HG03039 (cell line): ENCODE data around the gene KCNMA1.

ENCODE experiments used
- ATAC-seq: cut with Tn5 transposase; IDR thresholded peaks from one replicate; pipeline ENCODE4 v1.9.1; 2021; ENCODE audit warnings: mild to moderate bottlenecking, moderate library complexity; ENCODE audit not compliant: unreplicated experiment

The KCNMA1 gene

DNA sequence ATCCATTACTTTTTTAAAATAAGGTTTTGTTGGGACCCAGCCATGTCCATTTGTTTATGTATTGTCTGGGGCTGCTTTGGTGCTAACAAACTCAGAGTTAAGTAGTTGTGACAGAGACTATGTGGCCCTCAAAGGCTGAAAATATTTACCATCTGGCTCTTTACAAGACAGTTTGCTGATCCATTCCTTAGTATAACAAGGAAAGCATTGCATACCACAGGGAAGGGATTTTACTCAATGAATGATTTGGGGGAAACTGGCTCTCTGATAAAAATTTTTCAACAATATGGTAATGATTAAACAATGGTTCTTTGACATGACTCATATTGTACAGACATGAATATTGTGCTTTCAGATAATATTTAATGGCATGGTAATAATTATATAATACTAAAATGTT is 738.1 kb downstream of the KCNMA1 start:
- ATAC-seq = no peak

DNA sequence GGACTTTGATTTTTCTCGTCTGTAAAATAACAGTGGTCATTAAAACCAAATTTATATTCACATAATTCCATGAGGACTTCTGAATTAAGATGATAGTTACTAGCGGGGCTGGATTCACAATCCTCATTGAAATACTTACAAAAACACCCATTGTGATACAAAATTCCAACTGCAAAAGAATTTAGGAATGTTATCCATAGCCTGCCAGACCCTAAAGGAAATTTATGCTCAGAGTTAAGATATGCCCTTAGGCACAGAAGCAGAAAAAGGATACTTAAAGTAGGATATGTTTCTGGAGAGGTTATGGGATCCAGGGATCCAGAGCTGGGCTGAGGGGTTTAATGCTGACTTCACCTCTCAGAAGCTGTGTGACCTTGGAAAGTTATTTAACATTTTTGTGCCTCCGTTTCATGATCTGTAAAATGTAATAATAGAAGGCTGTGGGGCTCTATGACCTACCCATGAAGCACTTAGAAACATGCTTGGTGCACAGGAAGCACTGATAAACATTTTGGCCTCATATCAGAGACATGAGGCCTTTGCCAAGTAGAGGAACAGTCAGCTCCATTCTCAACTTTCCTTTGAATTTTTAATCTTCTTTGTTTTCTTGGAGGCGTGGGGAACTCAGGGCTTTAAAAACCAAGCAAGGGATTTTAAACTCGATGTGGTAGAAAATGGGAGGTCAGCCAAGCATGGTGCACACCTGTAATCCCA is 744.7 kb downstream of the KCNMA1 start:
- ATAC-seq = no peak

DNA sequence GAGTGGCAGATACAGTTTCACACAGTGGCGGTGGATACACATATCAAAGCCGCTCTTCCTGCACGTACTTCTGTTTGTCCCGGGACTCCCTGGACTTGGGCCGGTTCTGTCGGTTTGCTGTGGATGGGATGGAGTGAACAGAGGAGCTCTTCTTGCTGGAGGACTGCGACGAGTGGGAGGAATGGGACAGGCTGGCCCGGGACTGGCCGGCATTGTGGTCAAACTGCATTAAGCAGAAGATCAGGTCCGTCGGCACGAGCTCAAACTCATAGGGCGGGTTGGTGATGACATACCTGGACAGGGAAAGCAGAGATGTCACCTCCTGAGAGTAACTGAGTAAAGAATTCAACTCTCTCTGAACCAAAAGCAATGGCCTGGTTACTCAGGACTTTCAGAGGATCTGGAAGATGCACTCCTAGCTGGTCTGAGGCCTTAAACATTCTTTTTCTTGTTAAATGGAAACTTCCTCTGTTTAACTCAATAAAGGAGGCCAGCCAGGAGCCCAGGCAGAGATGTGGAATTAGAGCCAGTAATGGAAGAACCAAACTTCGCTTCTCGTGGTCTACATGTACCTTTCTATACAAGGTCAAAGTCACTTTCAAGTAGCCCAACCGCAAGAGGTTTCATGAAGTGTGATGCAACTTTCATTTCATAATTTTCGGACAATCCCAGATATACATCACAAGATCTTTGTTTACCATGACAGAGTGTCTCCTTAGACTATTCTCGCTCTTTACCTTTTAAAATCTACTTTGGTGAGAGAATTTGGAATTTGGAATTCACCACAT is 750.2 kb downstream of the KCNMA1 start:
- ATAC-seq = no peak

DNA sequence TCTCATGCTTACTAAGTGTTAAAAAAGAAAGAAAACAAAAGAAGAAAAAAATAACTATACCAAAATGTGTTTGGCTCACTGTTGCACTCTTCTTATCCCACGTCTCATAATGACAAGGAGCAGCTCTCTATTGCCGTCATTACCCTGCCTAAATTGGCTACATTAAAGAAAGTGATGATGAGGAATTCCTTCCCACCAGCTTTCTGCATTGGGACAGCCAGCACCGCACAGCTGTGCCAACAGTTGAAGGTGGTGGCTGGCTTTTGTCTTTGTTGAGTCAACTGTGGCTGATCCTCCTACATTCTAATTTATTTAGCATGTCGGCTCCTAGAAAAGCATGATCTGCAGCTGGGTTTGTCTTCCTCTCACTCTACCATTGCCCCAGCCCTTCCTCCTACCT is 751.8 kb downstream of the KCNMA1 start:
- ATAC-seq = no peak

DNA sequence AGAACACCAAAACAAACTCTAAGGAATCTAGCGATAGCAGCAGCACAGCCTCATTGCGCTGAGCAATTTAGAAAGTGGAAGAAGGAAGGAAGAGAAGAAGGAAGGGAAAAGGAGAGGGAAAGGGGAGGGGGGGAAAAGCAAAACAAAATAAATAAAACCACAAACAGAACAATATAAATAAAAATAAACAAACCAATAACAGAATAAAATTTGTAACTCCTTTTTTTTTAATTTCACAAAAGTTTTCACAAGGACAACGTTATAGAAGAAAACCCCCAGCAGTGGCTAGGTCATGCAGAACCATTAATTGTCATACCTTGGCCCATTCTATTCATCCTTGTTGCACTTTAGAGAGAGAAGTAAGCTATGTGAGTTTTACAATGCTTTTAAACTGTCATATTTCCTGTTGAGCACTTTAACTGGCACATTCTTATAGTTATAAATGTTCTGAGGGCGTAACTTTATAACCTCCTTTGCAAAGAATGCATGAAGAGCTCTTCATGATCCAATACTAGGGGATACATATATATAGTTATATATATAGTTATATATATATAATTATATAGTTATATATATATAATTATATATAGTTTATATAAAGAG is 752.8 kb downstream of the KCNMA1 start:
- no peak for ATAC-seq

DNA sequence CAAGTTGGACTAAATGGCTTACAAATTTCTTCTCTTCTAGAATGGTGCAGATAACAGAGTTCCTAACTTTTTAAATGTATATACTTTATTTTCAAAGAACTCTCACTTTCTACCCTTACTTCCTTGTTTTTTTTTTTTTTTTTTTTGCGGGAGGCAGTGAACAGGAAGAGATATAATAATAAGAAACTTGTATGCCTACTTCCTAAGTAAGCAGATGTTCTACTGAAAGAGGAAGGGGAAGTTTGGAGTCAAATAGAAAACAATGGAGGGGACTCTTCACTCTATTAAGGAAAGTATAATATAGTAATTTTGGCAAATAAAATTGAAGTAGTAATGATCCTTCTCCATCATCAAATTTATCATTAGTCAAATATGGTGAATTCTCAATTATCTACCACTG is 754.0 kb downstream of the KCNMA1 start:
- no peak for ATAC-seq

DNA sequence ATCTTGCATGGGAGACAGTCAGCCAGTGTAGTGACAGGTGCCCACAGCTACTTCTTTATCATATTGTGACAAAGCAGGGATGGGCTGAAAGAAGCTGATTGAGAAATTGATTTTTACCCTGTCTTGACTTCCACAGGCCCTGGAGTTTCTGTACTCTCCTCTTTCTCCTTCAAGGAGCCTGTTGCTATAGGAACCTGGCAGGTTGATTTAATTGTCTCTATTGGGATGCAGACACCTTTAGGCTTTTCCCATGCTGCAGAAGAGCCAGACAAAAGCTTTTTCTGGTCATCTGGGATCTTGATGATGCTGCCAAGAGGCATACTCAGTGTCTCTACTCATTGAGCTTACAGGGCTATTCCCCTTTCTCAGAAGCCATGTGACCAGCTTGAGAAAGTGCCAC is 754.8 kb downstream of the KCNMA1 start:
- ATAC-seq = no peak

DNA sequence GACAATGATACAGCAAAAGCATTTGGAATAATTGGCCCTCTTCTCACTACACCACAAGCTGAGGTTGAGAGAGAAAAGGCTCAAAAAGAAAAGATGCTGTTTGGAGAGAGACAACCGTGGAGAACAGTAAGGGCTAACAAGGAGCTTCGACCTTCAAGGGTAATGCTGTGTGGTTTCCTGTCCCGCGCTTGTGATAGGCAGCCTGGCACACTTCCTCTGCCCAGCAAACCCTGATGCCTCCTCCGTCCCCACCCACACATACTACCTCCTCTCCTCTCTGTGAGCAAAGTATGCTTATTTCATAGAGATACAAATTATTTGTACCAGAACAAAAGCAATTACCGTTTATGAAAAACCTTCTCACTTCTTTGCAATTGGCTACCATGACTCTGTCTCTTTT is 755.4 kb downstream of the KCNMA1 start:
- ATAC-seq = peak; percentile 63

DNA sequence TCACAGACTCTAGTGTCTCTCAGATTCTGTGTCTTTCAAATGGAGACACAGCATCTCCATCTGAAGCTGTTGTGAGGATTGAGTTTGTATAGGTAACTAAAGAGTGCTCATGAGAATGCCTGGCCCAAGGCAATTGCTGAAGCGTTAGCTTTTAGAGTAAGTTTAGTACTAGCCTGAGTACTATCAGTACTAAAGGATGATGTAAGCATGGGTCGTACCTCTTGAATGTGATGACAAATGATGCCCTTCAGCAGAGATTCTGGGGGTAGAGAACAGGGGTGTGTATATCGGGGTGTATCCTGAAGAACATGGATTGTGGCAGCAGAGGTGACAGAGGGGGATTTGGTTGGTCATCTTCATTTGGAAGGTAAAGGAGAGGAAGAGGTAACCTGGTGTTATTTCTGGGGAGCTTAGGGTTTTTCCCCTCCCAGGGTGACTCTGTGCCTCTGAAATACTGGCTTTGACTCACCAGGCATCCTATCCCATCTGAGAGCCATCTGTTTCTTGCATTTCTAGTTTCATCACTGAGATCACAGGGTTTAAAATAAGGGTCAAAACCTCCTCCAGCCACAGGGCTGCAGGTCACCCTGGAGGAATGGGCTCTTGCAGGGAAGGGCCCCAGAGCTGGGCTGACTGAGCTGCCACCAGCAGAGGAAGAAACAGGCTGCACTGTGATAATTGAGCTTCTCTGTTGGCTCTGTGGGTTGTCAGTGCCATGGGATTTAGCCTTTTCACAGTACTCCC is 756.0 kb downstream of the KCNMA1 start:
- ATAC-seq = peak; percentile 86

DNA sequence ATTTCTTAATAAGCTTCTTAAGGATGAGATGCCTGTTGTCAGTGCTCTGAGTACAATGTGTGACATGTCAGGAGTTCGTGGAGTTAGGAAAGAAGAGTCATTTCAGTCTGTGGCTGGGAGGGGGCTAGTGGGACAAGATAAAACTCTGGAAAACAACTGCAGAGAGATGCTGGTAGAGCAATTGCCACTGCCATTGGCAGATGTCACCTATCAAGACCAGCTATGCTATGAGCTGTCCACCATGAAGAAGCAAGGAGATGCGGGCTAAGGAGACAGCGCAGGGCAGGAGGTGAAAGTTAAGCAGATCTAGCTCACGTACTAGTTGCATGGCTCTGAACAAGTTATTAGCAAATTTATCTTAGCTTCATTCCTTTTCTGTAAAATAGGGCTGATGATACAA is 756.7 kb downstream of the KCNMA1 start:
- ATAC-seq = no peak

DNA sequence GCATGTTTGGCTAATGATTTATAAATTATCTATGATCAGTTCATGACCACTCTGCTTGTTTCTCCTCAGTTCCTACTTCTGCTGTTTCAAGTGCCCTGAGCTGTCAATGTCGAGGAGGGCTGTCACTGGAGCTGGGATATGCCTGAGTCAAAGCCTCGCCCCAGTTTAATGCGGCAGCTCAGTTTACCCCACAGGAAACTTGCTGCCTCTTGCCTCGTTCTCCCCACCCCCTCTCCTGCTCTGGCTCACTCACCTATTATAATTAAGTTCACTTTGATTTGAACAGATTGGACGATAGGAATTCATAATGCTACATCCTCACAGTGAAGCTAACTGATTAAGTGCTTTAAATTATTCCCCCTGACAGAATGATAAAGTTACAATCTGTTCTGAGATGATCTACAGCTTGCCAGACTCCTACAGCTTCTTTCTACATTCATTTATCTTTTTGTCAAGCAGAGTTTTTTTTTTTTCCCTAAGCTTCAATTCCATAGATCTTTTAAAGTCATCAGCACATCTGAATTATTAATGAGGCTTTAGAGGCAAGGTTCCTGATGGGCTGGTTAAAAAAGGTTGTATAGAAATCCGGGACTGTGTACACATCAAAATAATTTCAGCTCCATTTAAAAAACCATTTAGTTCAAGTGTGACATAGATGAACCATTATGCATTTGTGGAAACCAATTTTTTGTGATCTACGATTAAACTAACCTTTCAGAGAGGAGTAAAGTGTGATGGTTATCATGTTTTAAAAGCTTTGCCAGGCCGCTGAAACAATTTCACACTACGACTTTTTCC is 758.3 kb downstream of the KCNMA1 start:
- ATAC-seq = no peak

DNA sequence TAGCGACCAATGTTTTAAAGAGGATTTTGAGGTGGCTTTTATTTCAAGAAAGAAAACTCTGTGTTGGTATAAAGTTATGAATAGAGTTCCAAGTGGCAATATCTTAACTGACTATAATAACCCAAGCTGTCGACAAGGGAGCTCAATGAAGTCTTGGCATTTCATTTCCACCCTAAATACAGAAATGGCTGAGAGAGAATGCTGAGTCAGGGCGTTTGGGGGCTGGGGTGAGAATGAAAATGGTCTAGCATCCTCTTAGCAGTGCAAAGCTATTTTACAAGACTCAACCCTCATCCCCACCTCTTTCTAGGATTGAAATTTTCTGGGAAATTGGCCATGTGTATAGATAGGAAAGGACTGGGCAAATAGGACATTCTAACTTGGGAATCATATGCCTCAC is 759.1 kb downstream of the KCNMA1 start:
- ATAC-seq = no peak

DNA sequence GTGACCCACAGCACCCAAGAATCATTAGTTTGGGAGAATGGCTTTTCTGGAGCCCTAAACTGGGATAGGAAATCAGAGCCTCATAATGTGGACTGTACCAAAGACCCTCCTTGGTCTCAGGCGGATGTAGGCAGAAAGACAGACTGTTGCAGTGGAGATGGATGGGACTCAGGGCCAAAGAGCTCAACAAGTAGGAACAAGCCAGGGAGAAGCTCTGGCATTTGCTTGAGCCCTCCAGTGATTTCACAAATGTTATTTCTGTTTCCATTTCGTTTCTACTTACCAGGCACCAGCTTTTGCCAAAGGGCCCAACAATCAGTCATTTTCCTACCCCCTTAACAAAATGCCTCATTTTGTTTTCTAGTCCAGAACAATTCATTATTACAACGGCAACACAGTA is 762.7 kb downstream of the KCNMA1 start:
- no peak for ATAC-seq

DNA sequence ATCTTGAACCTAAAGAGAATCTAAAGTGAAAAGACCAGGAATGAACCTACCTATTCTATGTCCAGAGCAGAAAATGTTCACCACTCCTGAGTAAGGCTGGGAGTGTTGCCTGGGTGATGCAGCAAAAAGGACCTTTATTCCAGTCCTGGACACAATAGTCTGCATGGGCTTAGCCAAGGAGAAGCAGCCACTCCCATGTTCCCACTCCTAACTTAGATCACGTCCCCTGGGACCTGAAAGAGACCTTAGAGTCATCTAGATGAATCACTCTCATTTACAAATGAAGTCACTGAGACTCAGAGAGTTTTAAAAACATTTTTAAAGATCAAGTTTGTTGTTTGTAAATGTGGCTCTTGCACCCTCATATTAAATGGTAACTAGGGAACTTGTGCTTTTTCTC is 763.4 kb downstream of the KCNMA1 start:
- ATAC-seq = no peak

DNA sequence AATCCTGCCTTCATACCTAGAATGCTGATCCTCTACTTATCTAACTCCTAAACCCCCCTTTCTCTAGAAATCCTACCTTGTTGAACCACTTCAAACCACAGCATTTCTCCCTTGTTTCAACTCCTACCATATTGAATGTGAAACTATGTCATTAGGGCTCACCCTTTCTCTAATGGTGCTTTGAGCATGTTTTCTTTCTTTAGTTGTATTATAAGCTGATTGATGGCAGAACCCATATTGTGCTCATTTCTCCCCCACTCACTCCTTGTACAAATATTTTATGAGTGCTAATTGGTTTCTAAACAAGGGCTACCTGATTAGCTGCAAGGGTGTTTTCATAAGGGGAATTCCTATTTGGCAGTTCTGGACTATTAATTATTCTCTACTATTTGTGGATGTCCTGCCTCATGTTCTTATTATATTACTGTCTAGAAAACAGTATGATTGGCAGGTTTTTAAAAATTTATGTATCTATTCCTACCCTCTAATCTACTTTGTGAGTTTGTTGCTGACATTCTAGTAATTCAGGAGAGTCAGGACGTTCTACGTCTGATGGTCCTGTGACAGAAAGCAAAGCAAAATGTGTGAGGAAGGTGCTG is 765.8 kb downstream of the KCNMA1 start:
- ATAC-seq = no peak

DNA sequence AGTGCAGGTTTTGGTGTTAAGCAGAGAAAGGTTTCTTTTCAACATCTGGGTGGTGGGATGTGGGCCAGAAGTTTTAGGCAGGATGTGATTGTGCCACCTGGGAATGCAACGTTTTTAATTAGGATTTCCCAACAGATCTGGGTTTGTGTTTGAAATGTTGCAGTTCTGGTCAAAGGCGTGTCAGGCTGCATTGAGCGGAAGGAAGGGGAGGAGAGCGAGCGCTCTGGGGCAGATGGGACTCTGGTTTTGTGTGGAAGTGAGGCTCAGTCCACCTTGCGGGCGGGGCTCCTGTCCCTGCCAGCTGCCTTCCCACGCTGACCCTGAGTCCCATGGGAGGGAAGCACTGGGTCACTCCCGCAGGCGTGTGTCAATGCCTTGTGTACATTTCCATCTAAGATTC is 767.7 kb downstream of the KCNMA1 start:
- no peak for ATAC-seq

DNA sequence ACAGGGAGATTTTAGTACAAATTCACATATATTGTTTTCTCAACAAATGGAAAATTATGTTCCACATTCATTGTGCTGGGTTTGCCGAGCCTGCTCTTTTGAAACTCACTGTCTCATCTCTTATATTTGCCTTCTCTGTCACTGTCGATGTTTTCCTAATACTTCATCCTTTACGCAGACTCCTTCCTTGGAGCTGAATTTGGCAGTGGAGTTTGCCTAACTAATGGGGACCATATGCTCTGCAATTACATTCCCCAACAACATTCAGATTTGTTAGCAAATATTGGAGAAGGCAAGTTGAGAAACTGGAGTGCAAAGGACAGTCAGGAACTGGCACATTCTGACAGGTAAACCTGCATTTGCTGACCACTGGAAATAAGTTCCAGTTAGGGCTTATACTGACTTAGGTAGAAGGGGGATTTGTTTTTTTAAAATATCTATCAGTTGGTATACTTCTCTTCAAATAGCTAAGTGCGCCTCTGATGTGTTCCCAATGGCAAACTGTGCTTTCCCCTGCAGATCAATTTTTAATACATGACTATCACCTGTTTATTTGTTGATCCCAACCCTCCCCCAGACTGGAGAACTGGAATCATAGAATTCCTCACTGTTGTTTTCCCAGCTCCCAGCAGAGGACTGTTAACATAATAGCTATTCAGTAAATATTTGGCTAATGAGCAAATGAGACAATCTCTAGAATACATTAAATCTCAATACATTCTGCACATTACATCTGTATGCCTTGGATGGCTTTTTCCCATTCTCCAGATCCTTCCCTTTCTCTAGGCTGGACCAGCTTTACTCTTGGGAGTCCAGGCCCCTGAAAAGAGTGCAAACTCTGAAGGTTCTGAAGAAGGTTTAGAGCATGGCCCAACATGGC is 769.3 kb downstream of the KCNMA1 start:
- no peak for ATAC-seq

DNA sequence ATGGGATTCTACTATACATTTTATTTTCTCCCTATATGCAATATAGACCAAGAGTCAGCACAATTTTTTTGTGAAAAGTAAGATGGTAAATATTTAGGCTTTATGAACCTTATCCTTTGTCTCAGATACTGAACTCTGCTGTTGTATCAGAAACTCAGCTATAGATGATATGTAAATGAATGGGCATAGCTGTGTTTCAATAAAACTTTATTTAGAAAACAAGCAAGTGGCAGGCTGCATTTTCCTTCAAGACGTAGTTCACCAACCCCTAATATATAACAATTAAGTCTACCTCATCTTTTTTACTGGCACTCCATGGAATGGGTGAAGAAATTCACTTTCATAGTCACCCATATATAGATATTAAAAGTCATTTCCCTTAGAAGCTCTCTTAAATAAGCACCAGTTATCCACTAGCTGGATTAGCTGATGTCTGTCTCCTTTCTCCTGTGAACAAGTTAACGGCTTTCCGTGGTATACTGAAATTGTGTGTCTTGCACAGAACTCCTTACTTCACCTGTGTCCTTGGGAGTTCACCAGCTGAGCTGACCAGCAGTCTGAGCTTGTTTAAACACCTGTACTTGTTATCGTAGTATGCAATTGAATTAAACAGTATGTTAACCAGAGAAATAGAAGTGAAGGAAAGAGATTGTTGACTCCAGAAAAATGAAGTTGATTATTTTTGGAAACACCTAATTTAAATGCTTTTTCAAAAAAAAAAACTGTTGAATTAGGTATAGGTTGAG is 770.6 kb downstream of the KCNMA1 start:
- ATAC-seq = no peak

DNA sequence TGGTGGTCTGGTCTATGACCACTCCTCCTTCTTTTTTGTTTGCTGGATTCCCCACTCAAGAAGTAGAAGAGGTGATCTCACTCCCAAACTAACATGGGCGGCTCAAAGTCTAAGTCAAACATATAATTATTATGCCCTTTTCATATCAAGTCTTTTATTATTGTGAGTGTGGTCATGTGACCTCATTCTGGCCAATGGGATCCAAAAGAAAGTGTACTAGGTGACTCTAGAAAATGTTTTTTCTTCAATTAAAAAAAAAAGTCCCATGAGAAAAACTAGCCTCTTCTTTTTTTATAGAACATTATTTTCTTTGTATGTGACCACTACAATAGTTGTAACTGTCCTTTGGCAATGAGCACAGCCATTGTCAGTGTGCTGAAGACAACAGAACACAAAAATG is 772.7 kb downstream of the KCNMA1 start:
- ATAC-seq = no peak
